ENCODE results near the gene NUP62. TPM values are rescaled to one million over a fixed set of nuclear protein-coding genes. Genes with fewer than 3 reads are reported as not detected.

The NUP62 gene
- total and polyA plus RNA-seq, 2 of the 4 experiments (the other 2 are of a cell fraction) = 21.3 to 29.7 TPM

DNA sequence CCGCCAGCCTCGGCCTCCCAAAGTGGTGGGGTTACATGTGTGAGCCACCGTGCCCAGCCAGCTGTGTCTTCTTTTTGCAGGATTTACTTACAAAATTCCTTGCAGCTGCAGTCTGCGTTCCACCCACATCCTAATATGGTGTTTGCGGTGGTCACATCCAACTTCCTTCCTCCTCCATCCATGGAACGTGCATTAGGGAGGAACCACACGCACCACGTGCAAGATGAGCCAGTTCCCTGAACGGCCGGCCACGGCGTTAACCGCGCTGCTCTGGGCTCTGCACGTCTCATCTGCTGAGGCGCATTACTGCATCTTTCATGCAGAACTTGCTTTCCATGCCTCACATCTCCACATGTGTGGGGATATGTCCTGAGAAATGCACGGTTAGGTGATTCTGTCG lies 44.7 kb upstream of the NUP62 start:
- H2BK15ac ChIP-seq (ENCODE audit: low read depth, low read length) = no peak overlapping the region
- H3K27me3 ChIP-seq (ENCODE audit: control insufficient read depth, insufficient read depth, low read length) = peaks cover 5% of the 10 kb centered on the region
- TF ChIP-seq MAZ (IDR thresholded peaks at IDR 0.05; ENCODE audit: borderline replicate concordance, low read depth, low read length) (no peak), POLR2A (IDR thresholded peaks at IDR 0.05; ENCODE audit: low read depth, low read length) (no peak), CEBPB (IDR thresholded peaks at IDR 0.05; ENCODE audit: low read depth, low read length) (no peak), BHLHE40 (IDR thresholded peaks at IDR 0.05; ENCODE audit: low read depth, low read length) (no peak)
- TF ChIP-seq, protein P1, sequence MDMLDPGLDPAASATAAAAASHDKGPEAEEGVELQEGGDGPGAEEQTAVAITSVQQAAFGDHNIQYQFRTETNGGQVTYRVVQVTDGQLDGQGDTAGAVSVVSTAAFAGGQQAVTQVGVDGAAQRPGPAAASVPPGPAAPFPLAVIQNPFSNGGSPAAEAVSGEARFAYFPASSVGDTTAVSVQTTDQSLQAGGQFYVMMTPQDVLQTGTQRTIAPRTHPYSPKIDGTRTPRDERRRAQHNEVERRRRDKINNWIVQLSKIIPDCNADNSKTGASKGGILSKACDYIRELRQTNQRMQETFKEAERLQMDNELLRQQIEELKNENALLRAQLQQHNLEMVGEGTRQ (IDR thresholded peaks at IDR 0.05; ENCODE audit: low read depth, low read length) = no peak
- no peaks in the 10 kb centered on the region for H3K79me1 ChIP-seq (ENCODE audit: low read depth in 1 of 2, low read length in 2 of 2)
- H3K27ac ChIP-seq (ENCODE audit: insufficient read depth, low read length) = no peak overlapping the region
- ChIA-PET POLR2A (ENCODE audit: unreplicated experiment) (no interaction called here), CTCF (no interaction called here)
- ATAC-seq (ENCODE audit: low read depth) = no peak
- H2AFZ ChIP-seq (replicated peaks; ENCODE audit: low read length, poor library complexity) = no peak overlapping the region
- no peak overlapping the region for H3K18ac ChIP-seq (ENCODE audit: low read depth, low read length)
- intact Hi-C loops (cut with micrococcal nuclease) = no loop called here
- H4K20me1 ChIP-seq (ENCODE audit: insufficient read depth, low read length) = no peaks in the 10 kb centered on the region; the same call in 1 of the 2 replicates
- in situ Hi-C loops (cut with MboI; ENCODE audit: low sequenced_read_pairs) = no loop called here
- H3K36me3 ChIP-seq (ENCODE audit: control insufficient read depth, insufficient read depth, low read length) = peaks cover 16% of the 10 kb centered on the region
- H3K56ac ChIP-seq (ENCODE audit: extremely low read depth, insufficient read depth, low read length) = no peak overlapping the region
- WGBS, 2 experiments (ENCODE audit: extremely low coverage in 2 of 2, insufficient read length in 1 of 2) = 77% methylated on average over 7 of the region's 18 CpGs; no CpG with 5 or more reads in 1 of the 2 experiments
- H4K5ac ChIP-seq (ENCODE audit: low read depth, low read length) = no peak overlapping the region
- no peak overlapping the region for H3K4me3 ChIP-seq (ENCODE audit: insufficient read depth, low read depth, low read length)
- no peak for DNase-seq
- no peaks in the 10 kb centered on the region for H3K4me1 ChIP-seq (ENCODE audit: control insufficient read depth, insufficient read depth, low read length)
- no peak overlapping the region for H3K23ac ChIP-seq (ENCODE audit: low read depth, low read length)
- no peak overlapping the region for H3K9ac ChIP-seq (ENCODE audit: low read depth, low read length)
- no peak overlapping the region for H3K4ac ChIP-seq (ENCODE audit: low read depth, low read length)
- no TSS peak for BruUV-seq (replicated peaks)
- peaks cover 3% of the 10 kb centered on the region; the same call in 1 of the 2 replicates for H3K9me1 ChIP-seq (ENCODE audit: insufficient read depth, low read length)
- dilution Hi-C loops (cut with HindIII; ENCODE audit: low sequenced_read_pairs, unreplicated experiment) = no loop called here
- no peak overlapping the region for H2BK20ac ChIP-seq (ENCODE audit: low read depth, low read length)
- no peaks in the 10 kb centered on the region for H3K9me3 ChIP-seq (ENCODE audit: control insufficient read depth, insufficient read depth, low read length)
- no peak overlapping the region for H2BK5ac ChIP-seq (ENCODE audit: low read depth, low read length, poor library complexity, severe bottlenecking)
- H4K91ac ChIP-seq (ENCODE audit: insufficient read depth, low read depth, low read length) = no peak overlapping the region
- H2BK120ac ChIP-seq (ENCODE audit: low read depth, low read length) = no peak overlapping the region
- H3K14ac ChIP-seq (replicated peaks; ENCODE audit: low read depth, low read length) = no peak overlapping the region
- H4K8ac ChIP-seq (ENCODE audit: low read depth in 2 of 2, low read length in 2 of 2) = no peak overlapping the region
- H2AK5ac ChIP-seq (ENCODE audit: low read depth, low read length) = no peak overlapping the region
- H2AK9ac ChIP-seq (replicated peaks; ENCODE audit: low read depth, low read length, poor library complexity) = no peak overlapping the region
- H3K4me2 ChIP-seq (ENCODE audit: low read depth, low read length) = no peak overlapping the region
